NCI-H146 treated with DMSO at 0.1 percent for 48 hours (cell line): ENCODE data around the gene IRAK2.
"Not testable (repeated sequence)": the region's sequence is repeated elsewhere in the genome, so short reads cannot be mapped to it uniquely, and the experiment has no call there.

Experiments used
- DNase-seq: peaks from one replicate; lab custom pipeline; 2025; ENCODE audit not compliant: unreplicated experiment; lab: John Stamatoyannopoulos, UW

Gene IRAK2

DNA sequence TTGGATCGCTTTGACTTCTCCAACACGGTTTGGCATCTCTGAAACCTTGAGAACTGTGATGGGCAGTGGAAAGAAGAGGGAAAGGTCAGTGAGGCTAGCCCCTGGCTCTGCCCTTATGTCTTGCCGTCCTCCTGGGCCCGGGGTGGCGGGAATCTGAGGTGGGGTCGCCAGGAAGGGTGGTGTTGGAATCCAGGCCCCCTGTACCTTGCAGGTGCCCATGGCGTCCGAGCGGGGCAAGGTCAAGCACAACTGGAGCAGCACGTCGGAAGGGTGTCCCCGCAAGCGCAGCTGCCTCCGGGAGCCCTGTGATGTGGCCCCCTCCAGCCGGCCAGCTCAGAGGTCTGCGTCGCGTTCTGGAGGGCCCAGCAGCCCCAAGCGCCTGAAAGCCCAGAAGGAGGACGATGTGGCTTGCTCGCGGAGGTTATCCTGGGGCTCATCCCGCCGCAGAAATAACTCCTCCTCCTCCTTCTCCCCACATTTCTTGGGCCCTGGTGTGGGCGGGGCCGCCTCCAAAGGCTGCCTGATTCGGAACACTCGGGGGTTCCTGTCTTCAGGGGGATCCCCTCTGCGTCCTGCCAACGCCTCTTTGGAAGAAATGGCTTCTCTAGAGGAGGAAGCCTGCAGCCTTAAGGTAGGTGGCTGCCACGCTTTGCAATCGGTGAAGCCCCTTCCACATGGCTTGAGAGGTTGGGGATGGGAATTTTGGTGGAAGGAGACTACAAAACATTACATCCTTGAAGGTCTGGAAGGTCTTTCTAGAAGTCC lies 84.4 kb downstream of the IRAK2 start:
- no peak for DNase-seq

DNA sequence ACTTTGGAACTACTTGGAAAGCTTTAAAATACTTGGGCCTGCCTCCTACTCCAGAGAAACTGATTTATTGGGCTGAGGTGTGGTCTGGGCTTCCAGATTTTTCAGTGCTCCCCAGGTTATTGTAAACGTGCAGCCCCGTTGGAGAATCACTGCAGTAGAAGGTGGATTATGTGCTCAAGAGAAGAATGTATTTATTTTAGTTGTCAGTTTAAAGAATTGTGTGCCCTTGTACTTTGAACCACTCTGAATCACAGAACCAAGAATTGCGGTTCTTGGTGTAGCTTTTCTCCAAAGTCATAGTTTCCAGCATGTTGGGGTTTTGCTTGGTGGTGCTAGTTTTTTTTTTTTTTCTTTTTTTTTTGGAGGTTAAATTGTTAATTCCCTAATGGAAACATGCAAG lies 85.1 kb downstream of the IRAK2 start:
- no peak for DNase-seq

DNA sequence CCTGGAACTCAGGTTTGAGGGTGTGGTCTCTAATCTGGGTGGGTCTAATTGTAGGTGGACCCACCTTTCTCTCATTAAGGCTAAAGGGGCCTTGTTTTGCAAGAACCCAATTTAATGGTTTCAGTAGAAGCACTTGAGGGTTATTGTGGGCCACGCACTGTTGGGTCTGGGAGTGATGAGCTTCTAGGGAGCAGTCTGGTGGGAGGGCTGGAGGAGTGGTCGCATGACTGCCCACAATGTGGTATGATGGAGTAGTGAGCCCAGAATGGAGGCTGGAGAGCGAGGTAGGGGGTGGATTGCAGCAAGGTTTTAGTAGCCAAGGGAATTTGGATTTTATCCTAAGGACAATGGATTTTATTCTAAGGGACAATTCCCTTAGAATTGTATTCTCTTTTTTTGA lies 86.3 kb downstream of the IRAK2 start:
- no peak for DNase-seq

DNA sequence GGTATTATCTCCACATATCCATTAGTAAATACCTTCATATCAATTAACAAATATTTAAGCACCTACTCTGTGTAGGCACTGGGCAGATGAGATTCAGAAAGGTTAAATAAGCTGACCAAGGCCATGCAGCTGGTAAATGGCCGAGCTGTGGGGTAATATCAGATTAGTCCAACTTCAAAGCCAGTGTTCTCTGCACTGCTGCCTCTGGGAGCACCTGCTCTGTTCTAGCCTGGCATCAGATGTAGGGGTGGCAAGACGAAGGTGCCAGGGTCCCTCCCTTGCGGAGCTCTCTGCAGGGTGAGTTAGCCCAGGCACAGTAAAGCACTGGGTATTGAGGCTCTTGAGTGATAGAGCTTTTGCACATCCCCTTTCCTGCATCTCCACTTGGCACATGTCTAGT lies 89.0 kb downstream of the IRAK2 start:
- no peak for DNase-seq

DNA sequence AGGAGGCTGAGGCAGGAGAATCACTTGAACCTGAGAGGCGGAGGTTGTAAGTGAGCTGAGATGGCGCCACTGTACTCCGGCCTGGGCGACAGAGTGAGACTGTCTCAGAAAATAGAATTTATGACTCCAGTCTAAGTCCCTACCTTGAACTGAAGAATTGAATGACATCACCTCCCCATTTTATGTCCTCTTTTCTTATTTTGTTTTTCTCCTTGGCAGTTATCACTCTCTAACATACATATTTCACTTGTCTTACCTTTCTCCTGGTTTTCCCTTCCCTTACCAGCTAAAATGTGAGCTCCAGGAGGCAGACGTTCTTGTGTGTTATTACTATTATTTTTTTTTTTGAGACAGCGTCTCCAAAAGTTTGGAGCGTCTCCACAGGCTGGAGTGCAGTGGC lies 91.1 kb downstream of the IRAK2 start:
- DNase-seq: no peak

DNA sequence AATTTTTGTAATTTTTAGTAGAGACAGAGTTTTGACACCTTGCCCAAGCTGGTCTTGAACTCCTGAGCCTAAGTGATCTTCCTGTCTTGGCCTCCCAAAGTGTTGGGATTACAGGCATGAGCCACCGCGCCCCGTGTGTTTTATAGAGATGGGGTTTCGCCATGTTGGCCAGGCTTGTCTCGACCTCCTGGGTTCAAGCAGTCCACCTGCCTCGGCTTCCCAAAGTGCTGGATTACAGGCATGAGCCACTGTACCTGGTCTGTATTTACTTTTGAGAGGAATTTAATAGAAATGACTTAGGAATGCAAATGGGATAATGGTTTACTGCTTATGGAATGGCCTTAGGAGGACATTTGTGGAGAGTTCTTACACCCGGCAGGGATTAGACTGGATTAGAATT lies 94.3 kb downstream of the IRAK2 start:
- no peak for DNase-seq

DNA sequence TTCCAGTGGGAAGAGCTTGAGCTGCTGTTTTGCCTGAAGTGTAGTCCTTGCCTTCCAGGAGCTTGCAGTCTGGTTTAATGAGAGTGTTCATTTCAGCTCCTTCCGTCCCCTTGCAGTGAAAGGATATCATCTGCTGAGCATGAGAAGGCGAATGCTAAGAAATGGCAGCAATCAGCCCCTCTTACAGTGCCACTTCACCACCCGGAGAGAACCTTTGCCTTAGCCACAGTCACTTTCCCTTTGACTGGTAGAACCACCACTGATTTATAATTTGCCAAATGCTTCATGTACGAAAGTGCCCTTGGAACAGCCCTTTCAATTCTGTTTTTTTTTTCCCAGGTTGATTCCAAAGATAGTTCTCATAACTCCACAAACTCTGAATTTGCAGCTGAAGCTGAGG lies 95.1 kb downstream of the IRAK2 start:
- no peak for DNase-seq

DNA sequence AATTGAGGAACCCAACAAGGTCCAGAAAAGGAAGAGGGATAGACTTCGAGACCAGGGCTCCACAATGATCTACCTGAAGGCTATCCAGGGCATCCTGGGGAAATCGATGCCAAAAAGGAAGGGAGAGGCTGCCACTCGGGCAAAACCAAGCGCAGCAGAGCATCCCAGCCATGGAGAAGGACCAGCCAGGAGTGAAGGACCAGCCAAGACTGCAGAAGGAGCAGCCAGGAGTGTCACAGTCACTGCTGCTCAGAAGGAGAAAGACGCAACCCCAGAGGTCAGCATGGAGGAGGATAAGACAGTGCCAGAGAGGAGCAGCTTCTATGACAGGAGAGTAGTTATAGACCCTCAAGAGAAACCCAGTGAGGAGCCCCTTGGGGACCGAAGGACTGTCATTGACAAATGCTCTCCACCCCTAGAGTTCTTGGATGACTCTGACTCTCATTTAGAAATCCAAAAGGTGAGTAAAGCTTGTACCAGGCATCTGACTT lies 95.5 kb downstream of the IRAK2 start:
- no peak for DNase-seq

DNA sequence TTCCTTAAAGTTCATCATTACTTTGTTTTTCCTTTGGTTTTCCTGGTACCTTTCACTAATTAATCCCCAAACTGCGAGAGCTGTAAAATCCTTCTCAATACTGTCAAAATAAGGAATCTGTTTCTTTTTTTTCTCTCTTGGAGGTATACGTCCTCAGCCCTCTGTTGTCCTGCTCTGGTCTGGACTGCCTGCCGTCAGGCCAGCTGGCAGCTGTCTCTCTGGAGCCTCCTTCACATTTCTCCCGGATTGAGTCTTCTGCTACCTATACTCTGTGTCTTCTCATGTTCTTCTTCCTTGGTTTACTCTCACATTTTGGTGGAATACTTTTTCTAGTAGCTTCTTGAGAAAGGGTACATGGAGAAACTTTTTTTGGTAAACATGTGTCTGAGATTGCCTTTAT lies 97.3 kb downstream of the IRAK2 start:
- no peak for DNase-seq

DNA sequence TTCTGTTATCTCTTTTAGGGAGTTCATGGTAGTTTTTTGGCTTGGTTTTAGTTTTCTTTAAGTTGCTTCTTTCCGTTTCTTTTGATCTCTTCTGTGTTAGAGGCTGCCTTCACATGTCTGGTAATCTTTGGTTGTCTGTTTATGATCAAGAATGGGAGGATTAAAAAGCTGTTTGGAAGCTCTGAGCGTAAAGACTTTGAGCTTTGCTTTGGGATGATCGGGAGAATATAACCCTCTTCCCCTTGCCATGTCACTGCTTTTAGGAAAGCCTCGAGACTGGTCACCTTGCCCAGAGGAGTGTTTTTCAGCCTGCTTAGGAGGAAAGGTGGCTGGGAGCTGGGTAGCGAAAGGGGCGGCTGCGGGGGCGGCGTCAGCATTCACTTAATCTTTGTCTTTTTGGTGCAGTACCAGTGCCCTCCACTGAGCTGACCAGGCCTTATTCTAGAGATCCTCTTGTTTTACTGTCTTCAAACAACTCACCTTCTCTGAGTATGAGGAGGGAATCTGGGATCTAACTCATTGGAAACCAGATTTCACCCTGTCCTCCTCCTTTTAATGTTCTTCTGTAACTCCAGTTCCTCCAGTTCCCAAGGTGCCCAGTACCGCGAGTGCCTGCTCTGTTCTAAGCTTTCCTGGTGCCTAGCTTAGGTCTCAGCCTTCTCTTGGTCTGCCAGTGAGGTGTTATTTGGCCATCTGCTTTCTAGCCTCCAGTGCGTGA lies 99.1 kb downstream of the IRAK2 start:
- no peak for DNase-seq

DNA sequence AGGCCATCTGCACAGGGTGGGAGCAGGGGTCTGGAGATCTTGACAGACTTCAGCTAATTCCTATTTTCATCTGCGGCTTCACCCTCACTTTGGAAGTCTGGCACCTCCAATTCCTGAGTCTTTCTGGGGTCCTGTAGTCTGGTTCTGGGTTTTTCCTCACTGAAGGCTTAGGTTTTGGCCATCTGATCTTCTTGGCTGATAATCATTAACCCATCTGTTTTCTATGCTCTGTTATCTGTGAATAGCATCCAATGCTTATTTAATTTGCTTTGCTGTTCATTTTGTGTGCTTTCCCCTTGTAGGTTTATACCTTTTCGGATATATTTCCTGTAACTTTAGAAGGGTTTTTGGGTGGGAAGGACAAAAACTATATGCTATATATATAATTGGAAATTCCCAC lies 101.1 kb downstream of the IRAK2 start:
- no peak for DNase-seq

DNA sequence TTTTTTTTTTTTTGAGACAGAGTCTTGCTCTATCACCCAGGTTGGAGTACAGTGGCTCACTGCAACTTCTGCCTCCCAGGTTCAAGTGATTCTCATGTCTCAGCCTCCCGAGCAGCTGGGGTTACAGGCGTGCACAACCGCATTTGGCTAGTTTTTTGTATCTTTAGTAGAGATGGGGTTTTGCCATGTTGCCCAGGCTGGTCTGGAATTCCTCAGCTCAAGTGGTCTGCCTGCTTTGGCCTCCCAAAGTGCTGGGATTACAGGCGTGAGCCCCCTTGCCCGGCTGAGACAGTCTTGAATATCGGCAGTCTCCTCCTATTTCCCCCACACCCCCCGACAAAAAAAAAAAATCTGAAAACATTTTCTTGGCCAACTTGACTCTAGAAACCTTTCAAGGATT lies 102.2 kb downstream of the IRAK2 start:
- not testable (repeated sequence) for DNase-seq

DNA sequence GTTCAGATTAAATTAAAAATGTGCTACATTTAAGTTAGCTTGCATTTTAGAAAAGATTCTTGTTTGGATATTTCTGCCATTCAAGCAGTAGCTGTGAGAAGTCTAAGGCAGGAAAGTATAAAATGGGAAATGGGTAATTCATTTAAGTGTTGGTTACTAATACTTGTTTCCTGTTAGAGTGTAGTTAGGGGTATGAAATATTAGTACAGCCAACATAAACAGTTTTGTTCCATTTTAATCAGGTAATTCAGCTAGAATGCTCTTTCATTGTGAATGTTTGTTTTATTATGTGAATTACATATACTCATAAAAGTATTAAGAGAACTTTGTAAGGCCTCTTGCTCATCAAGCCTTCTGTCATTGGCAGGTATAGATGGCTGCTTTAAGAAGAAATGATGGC lies 103.4 kb downstream of the IRAK2 start:
- no peak for DNase-seq

DNA sequence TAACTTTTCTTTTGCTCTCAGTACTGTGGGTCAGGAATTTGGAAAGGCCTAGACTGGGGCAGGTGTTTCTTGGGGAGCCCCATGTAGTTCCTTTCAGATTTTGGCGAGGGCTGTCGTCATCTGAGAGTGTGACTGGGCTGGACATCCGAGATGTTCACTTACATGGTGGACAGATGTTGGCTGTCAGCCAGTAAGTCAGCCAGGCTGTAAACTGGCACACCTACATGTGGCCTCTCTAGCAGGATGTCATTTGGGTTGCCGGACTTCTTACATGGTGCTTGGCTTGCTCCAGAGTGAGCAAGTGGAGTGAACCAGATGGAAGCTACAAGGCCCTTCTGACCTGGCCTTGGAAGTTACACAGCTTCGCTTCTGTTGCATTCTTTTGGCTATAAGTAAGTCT lies 104.2 kb downstream of the IRAK2 start:
- no peak for DNase-seq

DNA sequence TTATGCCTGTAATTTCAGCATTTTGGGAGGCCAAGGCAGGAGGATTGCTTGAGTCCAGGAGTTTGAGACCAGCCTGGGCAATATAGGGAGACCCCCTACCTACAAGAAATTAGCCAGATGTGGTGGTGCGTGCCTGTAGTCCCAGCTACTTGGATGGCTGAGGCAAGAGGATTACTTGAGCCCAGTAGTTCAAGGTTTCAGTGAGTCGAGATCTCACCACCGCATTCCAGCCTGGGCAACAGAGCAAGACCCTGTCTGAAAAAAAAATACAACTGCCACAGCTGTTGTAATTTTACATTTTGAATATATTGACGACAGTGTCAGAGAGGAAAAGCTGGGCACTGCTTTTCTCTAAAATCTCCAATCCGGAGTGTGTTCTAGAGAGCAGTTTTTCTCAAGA lies 104.7 kb downstream of the IRAK2 start:
- no peak for DNase-seq

DNA sequence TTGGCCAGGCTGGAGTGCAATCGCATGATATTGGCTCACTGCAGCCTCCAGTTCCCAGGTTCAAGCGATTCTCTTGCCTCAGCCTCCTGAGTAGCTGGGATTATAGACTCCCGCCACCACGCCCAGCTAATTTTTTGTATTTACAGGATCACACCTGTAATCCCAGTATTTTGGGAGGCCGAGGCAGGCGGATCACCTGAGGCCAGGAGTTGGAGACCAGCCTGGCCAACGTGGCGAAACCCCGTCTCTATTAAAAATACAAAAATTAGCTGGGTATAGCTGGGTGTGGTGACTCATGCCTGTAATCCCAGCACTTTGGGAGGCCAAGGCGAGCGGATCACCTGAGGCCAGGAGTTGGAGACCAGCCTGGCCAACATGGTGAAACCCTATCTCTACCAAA lies 107.8 kb downstream of the IRAK2 start:
- DNase-seq: not testable (repeated sequence)

DNA sequence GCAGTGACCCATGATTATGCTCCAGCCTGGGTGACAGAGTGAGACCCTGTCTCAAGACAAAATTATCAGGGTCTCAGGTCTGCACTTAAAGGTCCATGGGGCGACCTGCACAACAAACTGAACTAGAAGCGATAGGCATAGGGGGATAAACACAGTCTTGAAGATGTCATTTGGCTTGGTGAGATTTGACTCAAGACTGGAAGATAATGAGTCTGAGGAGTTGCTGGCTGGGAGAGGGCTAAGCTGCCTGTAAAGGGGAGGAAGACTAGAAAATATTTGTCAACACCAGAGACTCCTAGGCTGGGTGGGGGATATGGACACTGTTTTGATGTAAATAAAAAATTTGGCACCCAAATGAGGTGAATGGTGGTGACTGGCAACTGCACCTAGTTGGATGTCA lies 108.3 kb downstream of the IRAK2 start:
- DNase-seq: no peak

DNA sequence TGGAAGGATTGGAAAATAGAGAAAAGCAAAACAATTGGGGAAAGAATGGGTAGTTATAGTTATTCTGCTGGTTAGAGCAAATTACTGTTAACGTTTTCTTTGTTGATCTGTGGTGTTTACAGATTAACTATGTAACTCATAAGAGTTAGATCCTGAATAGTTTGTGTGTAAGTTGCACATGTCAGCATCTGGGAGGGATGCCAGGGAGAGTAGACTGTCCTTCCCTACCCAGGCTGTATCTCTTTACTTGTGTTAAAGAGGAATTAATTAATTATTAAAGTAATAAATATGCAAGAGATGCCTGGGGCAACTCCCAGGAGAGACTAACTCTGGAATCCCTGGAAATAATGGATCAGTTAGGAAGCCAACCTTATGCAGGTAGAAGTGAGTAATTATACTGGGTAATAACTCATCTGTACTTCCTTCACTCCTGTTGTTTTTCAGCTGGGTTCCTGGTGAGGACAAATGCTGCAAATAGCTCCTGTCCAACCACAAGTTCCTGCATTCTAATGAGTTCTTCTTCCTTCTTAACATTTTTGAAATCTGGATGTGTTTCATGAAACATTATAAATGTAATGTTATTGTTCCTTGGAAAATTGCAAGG lies 109.1 kb downstream of the IRAK2 start:
- no peak for DNase-seq

DNA sequence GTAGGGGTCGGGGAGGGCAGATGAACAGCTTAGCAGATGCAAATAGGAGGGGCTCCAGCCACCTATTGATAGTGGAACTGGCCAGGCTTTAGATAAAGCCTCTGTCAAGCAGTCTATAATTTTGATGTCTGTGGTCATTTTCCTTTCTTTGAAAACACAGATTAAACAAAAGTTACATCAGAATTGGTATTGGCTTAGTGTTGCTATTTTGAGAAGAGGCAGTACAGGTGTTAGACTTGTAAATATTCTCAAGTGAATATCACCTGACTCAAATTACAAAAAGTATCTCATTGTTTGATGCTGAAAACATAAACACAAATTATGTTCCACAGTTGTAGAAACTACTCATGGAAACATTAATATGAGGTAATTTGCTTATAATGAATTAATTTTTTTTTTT lies 109.9 kb downstream of the IRAK2 start:
- peak; percentile 76 for DNase-seq

DNA sequence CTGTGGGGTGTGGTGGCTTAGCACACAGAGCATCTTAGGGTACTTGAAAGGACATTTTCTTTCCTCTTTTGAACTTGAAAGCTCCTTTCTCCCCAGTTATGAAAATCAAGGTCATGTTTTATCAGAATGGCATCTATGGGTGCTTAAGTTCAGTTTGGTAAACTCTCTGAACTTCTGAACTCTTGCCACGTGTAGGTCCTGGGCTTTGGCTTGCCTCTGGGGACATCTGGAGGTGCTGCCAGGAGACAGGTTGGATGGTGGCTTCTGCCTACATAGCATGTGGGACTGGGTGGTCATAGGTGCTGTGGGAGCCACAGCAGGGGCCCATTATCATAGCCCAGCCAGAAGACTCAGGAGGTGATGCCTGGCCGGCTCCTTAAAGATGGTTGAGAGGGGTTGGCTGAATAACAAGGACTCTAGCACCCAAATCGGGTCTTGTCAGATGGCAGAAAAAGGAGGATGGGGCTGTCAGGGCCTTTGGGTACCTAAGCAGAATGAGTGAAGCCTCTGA lies 112.5 kb downstream of the IRAK2 start:
- DNase-seq: no peak

DNA sequence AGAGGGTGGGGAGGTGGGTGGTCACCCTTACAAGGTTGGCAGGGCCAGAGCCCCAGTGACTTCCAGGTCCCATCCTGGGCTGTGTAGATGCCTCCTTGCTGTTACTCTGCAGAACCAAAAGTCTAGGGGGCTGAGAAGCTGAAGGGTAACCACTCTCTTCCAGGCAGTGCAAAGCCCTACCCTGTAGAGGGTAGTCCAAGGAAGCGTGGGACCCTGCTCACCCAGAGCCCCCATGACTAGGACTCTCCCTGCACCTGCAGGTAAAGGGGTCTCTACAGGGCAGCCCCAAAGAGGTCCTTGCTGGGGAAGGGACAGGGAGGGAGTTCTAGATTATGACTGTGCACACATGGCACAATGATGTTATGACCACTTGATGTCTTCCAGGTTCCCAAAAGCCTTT lies 113.8 kb downstream of the IRAK2 start:
- DNase-seq: no peak
